Astrocyte (in vitro differentiated cells and primary cell): ENCODE measurements around the gene ATP12A. TPM values are rescaled to one million over a fixed set of nuclear protein-coding genes. Genes with fewer than 3 reads are reported as not detected.

Source experiments
- DNase-seq: peaks from one replicate; pipeline ENCODE4 v3.0.0-alpha.2; 2010; ENCODE audit warnings: low read depth
- FAIRE-seq: peaks from 2 replicates; lab custom pipeline; 2011; peaks lifted over from hg19 to GRCh38; lab: Jason Lieb, UNC
- H2AFZ ChIP-seq: 2 replicates; pipeline ENCODE4 v1.6.0; 2012; ENCODE audit warnings: low read depth, low read length, inconsistent platforms
- H3K27ac ChIP-seq: 2 replicates; pipeline ENCODE4 v1.5.1; 2011; ENCODE audit warnings: low read depth, low read length, inconsistent platforms
- H3K27me3 ChIP-seq: 2 replicates; pipeline ENCODE4 v1.6.0; 2011; ENCODE audit warnings: low read length, inconsistent platforms; ENCODE audit not compliant: insufficient read depth
- H3K36me3 ChIP-seq: 2 replicates; pipeline ENCODE4 v1.5.1; 2011; ENCODE audit warnings: low read length, inconsistent platforms; ENCODE audit not compliant: insufficient read depth
- H3K4me1 ChIP-seq: 2 replicates; pipeline ENCODE4 v1.5.1; 2011; ENCODE audit warnings: low read length, inconsistent platforms; ENCODE audit not compliant: insufficient read depth
- H3K4me2 ChIP-seq: 2 replicates; pipeline ENCODE4 v1.6.0; 2012; ENCODE audit warnings: low read length, inconsistent platforms
- H3K4me3 ChIP-seq: 2 replicates; pipeline ENCODE4 v1.5.1; 2011; ENCODE audit warnings: low read depth, mild to moderate bottlenecking, low read length, inconsistent platforms; ENCODE audit not compliant: insufficient read depth
- H3K79me2 ChIP-seq: 2 replicates; pipeline ENCODE4 v1.6.0; 2012; ENCODE audit warnings: mild to moderate bottlenecking, low read length, inconsistent platforms; ENCODE audit not compliant: insufficient read depth
- H3K9ac ChIP-seq: 2 replicates; pipeline ENCODE4 v1.6.0; 2012; ENCODE audit warnings: mild to moderate bottlenecking, low read length, inconsistent platforms
- H3K9me3 ChIP-seq: 2 replicates; pipeline ENCODE4 v1.5.1; 2012; ENCODE audit warnings: low read depth, mild to moderate bottlenecking, low read length, inconsistent platforms; ENCODE audit not compliant: insufficient read depth
- H4K20me1 ChIP-seq: 2 replicates; pipeline ENCODE4 v1.6.0; 2012; ENCODE audit warnings: low read length, inconsistent platforms; ENCODE audit not compliant: insufficient read depth
- H3K27ac Mint-ChIP-seq: one replicate; pipeline ENCODE4 v1.8.0; 2021; ENCODE audit warnings: mild to moderate bottlenecking, mixed read lengths; ENCODE audit not compliant: unreplicated experiment
- H3K27me3 Mint-ChIP-seq: one replicate; pipeline ENCODE4 v1.8.0; 2021; ENCODE audit warnings: low read depth, mixed read lengths; ENCODE audit not compliant: unreplicated experiment
- H3K36me3 Mint-ChIP-seq: one replicate; pipeline ENCODE4 v1.8.0; 2021; ENCODE audit warnings: low read depth, mixed read lengths; ENCODE audit not compliant: unreplicated experiment
- H3K4me1 Mint-ChIP-seq: one replicate; pipeline ENCODE4 v1.8.0; 2021; ENCODE audit warnings: low read depth, mixed read lengths; ENCODE audit not compliant: unreplicated experiment
- H3K4me3 Mint-ChIP-seq: one replicate; pipeline ENCODE4 v1.8.0; 2021; ENCODE audit warnings: mild to moderate bottlenecking, moderate library complexity, mixed read lengths; ENCODE audit not compliant: unreplicated experiment
- H3K9me3 Mint-ChIP-seq: one replicate; pipeline ENCODE4 v1.8.0; 2021; ENCODE audit warnings: mild to moderate bottlenecking, mixed read lengths; ENCODE audit not compliant: unreplicated experiment
- EZH2 ChIP-seq: IDR thresholded peaks from 2 replicates; pipeline ENCODE4 v1.6.1; 2012; ENCODE audit warnings: mild to moderate bottlenecking, low read length, inconsistent platforms; ENCODE audit not compliant: insufficient read depth
- total RNA-seq: library from RNA; stranded (reverse); gene quantifications from 2 replicates; pipeline ENCODE4 v1.2.1, GENCODE V29; 2021
- TF ChIP-seq, protein P1 (sequence below): IDR thresholded peaks from 2 replicates; pipeline ENCODE4 v1.5.1; 2011; ENCODE audit warnings: low read depth, mild to moderate bottlenecking, inconsistent platforms, low read length, moderate library complexity; ENCODE audit not compliant: insufficient read depth

The ATP12A gene
- total RNA-seq, 1 donor from 2014 or later, result not detected

DNA sequence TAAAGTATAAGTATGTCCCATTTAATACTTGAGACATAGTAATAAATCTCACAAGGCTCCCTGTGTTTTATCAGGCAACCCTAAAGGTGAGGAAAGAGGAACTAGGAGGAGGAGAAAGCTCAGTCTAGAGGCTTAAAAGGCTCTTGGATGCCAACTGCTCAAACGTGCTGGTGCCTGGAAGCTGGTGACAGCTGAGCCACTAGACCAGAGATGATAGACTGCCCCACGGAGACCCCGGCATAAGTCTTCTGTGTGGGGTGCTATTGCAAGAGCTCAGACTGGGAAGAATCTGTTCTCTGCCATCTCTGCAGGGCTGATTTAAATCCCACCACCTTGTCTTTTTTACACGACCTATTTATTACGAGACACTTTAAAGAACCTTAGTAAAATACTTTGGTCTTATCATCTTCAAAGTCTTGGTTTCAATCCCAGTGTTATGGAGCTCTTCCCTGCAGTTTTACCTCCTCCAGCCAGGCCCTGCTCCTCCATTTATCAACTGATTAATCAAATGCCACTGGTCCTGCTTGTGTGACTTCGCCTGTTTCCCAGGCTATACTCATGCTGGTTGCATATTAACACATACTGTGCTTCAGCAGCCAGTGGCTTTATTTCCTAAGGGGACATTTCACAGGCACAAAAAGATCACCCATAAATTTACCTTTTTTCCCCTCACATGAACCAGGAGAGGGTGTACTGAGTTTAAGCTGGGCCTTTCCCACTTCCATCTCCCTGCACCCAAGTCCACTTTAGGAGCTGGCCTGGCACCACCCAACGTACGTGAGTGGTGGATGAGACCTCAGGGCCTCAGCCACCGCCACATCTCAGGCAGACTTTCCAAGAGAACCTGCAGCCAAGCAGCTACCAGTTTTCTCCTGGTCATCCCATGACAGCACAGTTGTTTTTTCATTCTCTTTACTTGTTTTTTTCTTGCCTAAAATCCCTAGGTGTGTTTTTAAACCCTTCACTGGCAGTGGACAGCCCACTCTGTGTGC, 7.8 kb upstream of the ATP12A start:
- FAIRE-seq, result no peak
- no peak overlapping the region for H2AFZ ChIP-seq
- H3K4me1 ChIP-seq, result peaks cover 14% of the 10 kb centered on the region
- no peaks in the 10 kb centered on the region for H3K79me2 ChIP-seq
- no peaks in the 10 kb centered on the region for H4K20me1 ChIP-seq
- H3K4me3 Mint-ChIP-seq, result no peak overlapping the region
- no peaks in the 10 kb centered on the region for H3K36me3 ChIP-seq
- H3K27ac ChIP-seq, result peak overlapping the region; percentile 11
- H3K9me3 Mint-ChIP-seq, result no peaks in the 10 kb centered on the region
- H3K4me3 ChIP-seq, result no peak overlapping the region
- H3K9me3 ChIP-seq, result no peaks in the 10 kb centered on the region
- peaks cover 2% of the 10 kb centered on the region for H3K27me3 ChIP-seq
- TF ChIP-seq, protein P1, sequence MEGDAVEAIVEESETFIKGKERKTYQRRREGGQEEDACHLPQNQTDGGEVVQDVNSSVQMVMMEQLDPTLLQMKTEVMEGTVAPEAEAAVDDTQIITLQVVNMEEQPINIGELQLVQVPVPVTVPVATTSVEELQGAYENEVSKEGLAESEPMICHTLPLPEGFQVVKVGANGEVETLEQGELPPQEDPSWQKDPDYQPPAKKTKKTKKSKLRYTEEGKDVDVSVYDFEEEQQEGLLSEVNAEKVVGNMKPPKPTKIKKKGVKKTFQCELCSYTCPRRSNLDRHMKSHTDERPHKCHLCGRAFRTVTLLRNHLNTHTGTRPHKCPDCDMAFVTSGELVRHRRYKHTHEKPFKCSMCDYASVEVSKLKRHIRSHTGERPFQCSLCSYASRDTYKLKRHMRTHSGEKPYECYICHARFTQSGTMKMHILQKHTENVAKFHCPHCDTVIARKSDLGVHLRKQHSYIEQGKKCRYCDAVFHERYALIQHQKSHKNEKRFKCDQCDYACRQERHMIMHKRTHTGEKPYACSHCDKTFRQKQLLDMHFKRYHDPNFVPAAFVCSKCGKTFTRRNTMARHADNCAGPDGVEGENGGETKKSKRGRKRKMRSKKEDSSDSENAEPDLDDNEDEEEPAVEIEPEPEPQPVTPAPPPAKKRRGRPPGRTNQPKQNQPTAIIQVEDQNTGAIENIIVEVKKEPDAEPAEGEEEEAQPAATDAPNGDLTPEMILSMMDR, result no peak
- no peak for TF ChIP-seq EZH2
- H3K4me2 ChIP-seq, result peak overlapping the region; percentile 79
- H3K27me3 Mint-ChIP-seq, result peaks cover 12% of the 10 kb centered on the region
- DNase-seq, result no peak
- peaks cover 28% of the 10 kb centered on the region for H3K4me1 Mint-ChIP-seq
- no peaks in the 10 kb centered on the region for H3K36me3 Mint-ChIP-seq
- H3K27ac Mint-ChIP-seq, result peak overlapping the region; percentile 92
- H3K9ac ChIP-seq, result peak overlapping the region; percentile 11

DNA sequence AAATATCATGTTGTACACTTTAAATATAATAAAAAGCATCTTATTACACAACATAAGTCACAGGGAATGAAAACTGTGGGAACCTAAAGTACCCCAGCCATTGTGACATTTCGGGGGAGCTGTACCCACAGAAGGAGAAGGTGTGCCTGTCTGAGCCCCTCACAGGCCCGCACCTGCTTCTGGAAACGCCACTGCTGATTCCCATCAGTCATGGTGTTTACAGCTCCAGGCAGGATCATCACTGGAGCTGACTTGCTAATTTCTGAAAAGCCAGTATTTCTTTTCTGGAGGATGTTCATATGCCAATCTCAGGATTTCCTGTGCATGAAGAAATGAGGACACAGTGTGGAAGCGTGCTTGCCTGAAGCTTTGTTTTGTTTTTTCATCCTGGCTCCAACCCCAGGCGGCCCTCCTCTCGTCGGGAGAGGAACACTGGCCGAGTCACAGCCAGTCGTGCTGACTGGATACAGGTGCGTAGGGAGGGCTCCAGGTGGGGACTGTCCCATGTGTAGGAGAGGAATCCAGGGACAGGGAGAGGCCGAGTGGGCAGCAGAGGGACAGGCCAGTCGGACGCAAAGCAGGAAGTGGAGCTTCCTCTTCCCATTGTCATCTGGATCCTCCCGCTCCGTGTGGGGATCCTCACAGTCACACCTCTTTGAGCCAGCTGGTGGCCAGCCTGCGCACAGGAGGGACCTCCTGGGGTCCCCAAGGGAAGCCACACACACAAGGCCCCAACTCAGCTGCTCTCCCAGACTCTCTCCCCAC, 4.2 kb upstream of the ATP12A start:
- Histone ChIP-seq H3K9me3 (no peaks in the 10 kb centered on the region), H3K27me3 (peaks cover 27% of the 10 kb centered on the region), H3K27ac (no peak overlapping the region), H3K4me2 (no peak overlapping the region), H3K36me3 (no peaks in the 10 kb centered on the region), H4K20me1 (no peaks in the 10 kb centered on the region), H3K9ac (no peak overlapping the region), H3K4me1 (peaks cover 15% of the 10 kb centered on the region), H3K79me2 (no peaks in the 10 kb centered on the region), H2AFZ (no peak overlapping the region), H3K4me3 (no peak overlapping the region)
- Mint-ChIP-seq H3K9me3 (no peaks in the 10 kb centered on the region), H3K27me3 (peaks cover 34% of the 10 kb centered on the region), H3K36me3 (peaks cover 2% of the 10 kb centered on the region), H3K27ac (no peak overlapping the region), H3K4me3 (no peak overlapping the region), H3K4me1 (peaks cover 18% of the 10 kb centered on the region)
- DNase-seq (no peak), FAIRE-seq (no peak)
- no peak for TF ChIP-seq EZH2
- TF ChIP-seq, protein P1, result no peak
